Posterior cingulate gyrus (tissue), 11 donors: ENCODE results near the gene TPT1.
"Not testable (repeated sequence)": the region's sequence is repeated elsewhere in the genome, so short reads cannot be mapped to it uniquely, and the experiment has no call there.

Source experiments
- DNase-seq, 10 donors: peaks; one replicate each; pipeline versions ENCODE4 v3.0.0 to v3.0.0-alpha.2; 2020 to 2021; ENCODE audit warnings: mixed read lengths in 3 of 10
- intact Hi-C: fragments of 100-400 bp; cut with DNase I; formaldehyde crosslinking; loops from one replicate; pipeline ENCODE4 v1.15.1; 2023

TPT1 gene

GRCh38 chr13:45341034-45341798 lies at the start of gene TPT1:
Gene TPT1 (minus strand): TSS chr13:45341183. CDS start chr13:45341069, 114 bp downstream.
- intact Hi-C loops = no loop called here
- peak; percentile 95 to 100 (median 97) for DNase-seq

DNA sequence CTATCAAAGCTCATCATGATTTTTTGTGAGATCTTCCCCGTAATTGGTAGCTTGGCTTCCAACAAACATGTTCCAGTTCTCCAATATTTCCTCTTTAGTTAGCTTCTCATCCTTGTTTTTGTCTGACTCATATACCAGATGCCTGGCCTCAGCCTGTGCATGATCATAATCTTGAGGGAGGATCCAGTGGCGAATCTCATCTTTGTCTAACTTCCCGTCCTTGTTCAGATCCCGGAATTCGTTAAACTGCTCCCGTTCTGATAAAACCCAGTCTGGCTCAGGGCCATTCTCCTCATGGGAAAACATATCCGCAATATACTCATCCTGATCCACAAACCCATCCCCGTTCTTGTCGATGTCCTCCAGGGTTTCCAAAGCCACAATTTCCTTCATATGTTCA lies 49.4 kb upstream of the TPT1 start:
- intact Hi-C loops, DNase-seq: not testable (repeated sequence)

DNA sequence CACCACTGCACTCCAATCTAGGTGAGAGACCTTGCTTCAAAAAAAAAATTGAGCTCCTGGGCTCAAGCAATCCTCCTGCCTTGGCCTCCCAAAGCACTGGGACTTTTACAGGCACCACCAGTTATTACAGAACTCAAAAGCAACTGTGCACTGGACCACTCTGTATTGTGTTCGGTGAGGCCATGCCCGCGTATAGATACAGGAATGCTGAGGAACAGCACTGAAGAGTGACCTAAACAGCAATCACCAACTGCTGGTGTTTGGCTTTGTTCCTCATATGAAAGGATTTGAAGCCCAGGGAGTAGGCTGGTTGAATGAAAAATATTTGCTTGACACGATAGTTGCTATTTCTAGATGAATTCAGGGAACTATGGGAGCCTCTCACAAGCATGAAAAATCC lies 47.7 kb upstream of the TPT1 start:
- intact Hi-C loops = no loop called here
- no peak for DNase-seq

- intact Hi-C loops = not testable (repeated sequence)
These were observed 46.1 kb upstream of the TPT1 start for GRCh38 chr13:45386892-45387575.

DNA sequence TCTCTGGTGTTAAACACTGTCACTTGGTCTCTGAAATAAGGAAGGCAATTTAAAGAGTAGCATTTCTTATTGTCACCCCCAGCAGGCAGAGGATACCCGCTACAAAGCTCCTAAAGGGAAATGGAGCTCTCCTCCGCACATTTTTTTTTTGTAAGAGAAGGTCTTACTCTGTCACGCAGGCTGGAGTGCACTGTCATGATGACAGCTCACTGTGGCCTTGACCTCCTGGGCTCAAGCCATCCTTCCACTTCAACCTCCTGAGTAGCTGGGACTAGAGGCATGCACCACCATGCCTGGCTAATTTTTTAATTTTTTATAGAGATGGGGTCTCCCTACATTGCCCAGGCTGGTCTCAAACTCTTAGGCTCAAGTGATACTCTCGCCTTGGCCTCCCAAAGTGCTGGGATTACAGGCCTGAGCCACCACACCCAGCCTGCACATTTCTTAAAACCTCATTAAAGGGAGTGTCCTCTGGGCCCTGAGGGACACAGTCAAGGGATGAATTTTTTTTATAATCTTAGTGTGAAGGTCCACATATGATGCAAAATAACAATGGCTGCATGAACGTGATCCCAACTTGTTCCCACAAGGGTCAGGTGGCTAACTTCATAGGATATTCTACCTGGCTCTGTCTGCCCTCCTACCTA lies 45.0 kb upstream of the TPT1 start:
- no peak for DNase-seq

More at GRCh38 chr13:45386892-45387575, 46.1 kb upstream of the TPT1 start:
- DNase-seq = not testable (repeated sequence)

DNA sequence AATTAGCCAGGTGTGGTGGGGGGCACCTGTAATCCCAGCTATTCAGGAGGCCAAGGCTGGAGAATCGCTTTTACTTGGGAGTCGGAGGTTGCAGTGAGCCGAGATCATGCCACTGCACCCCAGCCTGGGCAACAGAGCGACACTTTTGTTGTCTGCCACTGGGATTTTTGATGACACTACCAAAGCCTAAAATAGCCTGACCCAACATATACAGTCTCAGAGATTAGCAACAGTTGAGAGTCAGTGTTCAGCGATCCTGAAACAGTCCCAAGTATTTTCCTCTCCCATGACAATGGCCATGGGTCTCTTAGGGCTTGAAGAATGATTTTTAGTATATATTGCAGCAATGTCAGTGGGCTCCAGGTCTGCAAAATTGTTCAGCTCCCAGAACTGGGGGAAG lies 44.3 kb upstream of the TPT1 start:
- DNase-seq = no peak
- intact Hi-C loops = no loop called here

More for the DNA sequence above, 45.0 kb upstream of the TPT1 start:
- intact Hi-C loops = no loop called here

DNA sequence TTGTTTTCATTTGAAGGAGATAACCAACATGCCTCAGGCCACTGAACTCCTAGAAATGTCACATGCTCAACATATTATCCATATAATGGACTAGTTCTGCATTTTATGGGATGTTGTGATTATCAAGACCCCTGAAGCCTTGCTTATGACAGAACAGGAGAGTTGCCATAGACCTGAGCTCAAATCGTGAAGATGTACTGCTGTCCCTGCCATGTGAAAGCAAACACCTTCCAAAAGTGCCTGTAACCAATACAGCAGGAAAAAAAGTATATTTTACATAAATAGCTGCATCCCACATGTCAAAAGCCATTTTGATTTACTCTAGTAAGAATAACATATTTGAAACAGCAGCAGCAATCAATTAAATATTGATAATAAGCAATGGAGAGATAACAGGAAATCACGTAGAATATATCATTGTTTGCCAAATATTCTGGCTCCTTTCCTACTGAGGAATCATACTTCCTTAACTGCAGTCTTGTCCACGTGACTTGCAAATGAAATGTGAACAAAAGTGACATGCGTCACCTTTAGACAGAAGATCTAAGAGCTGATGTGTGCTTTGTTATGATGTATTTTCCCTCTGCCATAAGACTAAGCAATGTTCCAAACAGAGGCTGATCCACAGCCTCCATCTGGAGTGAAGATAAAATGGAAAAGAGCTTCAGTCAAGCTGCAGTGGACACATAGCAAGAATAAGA lies 43.6 kb upstream of the TPT1 start:
- DNase-seq = no peak
- intact Hi-C loops = no loop called here

- DNase-seq, intact Hi-C loops: not testable (repeated sequence)
These were observed 41.8 kb upstream of the TPT1 start for GRCh38 chr13:45382739-45383138.

- no peak for DNase-seq
- intact Hi-C loops = no loop called here
These were observed 40.2 kb upstream of the TPT1 start for GRCh38 chr13:45381196-45381595.

DNA sequence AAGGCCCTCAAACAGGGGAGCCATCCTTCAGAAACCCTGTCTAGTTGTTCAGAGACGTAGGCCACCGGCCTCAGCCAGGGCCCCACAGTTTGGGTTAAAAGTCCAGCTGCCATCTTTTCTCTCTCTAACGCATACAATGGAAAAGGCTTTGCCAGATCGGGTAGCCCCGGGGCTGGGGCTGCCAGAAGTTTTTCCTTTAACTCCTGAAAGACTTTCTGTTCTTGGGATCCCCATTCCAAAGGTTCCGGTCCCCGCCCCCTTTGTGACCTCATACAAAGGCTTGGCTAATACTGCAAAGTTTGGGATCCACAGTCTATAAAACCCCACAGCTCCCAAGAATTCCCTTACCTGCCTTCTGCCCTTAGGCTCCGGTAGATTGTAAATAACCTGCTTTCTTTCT lies 39.7 kb upstream of the TPT1 start:
- intact Hi-C loops, DNase-seq: not testable (repeated sequence)

DNA sequence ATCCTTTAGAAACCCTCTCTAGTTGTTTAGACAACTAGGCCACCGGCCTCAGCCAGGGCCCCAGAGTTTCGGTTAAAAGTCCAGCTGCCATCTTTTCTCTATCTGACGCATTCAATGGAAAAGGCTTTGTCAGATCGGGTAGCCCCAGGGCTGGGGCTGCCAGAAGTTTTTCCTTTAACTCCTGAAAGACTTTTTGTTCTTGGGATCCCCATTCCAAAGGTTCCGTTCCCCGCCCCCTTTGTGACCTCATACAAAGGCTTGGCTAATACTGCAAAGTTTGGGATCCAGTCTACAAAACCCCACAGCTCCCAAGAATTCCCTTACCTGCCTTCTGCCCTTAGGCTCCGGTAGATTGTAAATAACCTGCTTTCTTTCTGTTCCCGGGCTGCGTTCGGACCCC lies 38.5 kb upstream of the TPT1 start:
- DNase-seq, intact Hi-C loops: not testable (repeated sequence)

- DNase-seq, intact Hi-C loops: not testable (repeated sequence)
These were observed 37.8 kb upstream of the TPT1 start for GRCh38 chr13:45378786-45379185.

GRCh38 chr13:45377314-45377713 lies 36.3 kb upstream of the TPT1 start:
- DNase-seq, intact Hi-C loops: not testable (repeated sequence)

DNA sequence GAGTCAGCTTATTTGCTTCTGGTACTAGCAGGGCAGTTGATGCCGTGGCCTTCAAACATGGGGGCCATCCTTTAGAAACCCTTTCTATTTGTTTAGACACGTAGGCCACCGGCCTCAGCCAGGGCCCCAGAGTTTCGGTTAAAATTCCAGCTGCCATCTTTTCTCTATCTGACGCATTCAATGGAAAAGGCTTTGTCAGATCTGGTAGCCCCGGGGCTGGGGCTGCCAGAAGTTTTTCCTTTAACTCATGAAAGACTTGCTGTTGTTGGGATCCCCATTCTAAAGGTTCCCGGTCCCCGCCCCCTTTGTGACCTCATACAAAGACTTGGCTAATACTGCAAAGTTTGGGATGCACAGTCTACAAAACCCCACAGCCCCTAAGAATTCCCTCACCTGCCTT lies 35.7 kb upstream of the TPT1 start:
- DNase-seq, intact Hi-C loops: not testable (repeated sequence)

DNA sequence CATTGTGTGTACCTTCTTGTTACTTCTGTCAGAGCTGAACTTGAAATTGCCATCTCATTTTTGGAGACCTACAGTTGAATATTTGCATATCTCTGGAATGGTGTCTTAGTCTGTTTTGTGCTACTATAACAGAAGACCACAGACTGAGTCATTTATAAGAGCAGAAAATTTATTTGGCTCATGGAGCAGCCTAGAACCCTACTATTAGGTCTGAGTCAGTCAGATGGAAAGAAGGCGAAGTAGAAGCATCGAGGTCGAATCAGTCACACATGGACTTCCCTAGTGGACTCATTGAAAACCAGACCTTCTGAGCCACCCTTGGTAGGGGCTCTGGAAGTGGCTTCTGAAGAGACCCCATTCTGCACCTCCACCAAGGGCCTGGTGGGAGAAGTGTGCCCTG lies 33.9 kb upstream of the TPT1 start:
- DNase-seq = no peak
- intact Hi-C loops = no loop called here

DNA sequence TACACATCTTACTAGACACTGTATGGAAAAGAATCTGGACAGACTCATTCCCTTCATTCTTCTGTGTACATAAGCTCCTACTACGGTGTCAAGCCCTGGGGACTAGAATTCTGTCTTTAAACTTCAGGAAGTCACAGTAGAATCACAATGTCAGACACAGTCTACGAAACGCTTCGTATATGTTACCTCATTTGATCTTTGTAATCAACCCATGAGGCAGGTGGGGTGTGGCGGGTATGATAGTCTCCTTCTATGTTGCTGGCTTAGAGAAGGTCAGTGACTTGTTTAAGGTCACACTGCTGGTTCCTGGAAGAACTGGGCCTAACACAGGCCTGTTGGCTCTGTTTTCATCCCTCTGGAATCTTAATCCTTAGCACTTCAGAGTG lies 32.2 kb upstream of the TPT1 start:
- intact Hi-C loops = no loop called here
- no peak for DNase-seq

GRCh38 chr13:45372189-45373161 lies 31.5 kb upstream of the TPT1 start:
- intact Hi-C loops = no loop called here
- DNase-seq = no peak

- intact Hi-C loops = no loop called here
These were observed 30.0 kb upstream of the TPT1 start for GRCh38 chr13:45370922-45371406.

GRCh38 chr13:45369116-45369515 lies 28.1 kb upstream of the TPT1 start:
- intact Hi-C loops = no loop called here
- DNase-seq = no peak

More at GRCh38 chr13:45370922-45371406, 30.0 kb upstream of the TPT1 start:
- peak; percentile 35 to 95 (median 64) for DNase-seq
